CD4-positive, alpha-beta T cell (primary cell): Measurements from ENCODE around the gene HDGFL3. TPM values are rescaled to one million over a fixed set of nuclear protein-coding genes. Genes with fewer than 3 reads are reported as not detected.

Experiments used
- ATAC-seq: fragments of 200-7000 bp; cut with Tn5 transposase; one replicate; pipeline ENCODE4 v1.10.0; 2022; ENCODE audit warnings: mild to moderate bottlenecking; ENCODE audit not compliant: poor library complexity
- CTCF ChIA-PET: fragments of 350-600 bp; sonication (Branson Sonifier 250); formaldehyde crosslinking; loops from one replicate; lab custom pipeline; 2021; ENCODE audit warnings: antibody characterized with exemption, inconsistent platforms; lab: Charles Lee
- POLR2A ChIA-PET: fragments of 350-600 bp; sonication (Branson Sonifier 250); formaldehyde crosslinking; loops from one replicate; lab custom pipeline; 2021; ENCODE audit warnings: antibody characterized with exemption, inconsistent platforms; lab: Charles Lee
- DNase-seq, 14 experiments: peaks; one replicate each; pipeline ENCODE4 v3.0.0-alpha.2; 2013 to 2020; ENCODE audit warnings: mixed read lengths in 2 of 14
- H3K27ac ChIP-seq, 2 donors: one replicate each; pipeline versions ENCODE4 v1.5.1 to v1.7.0; 2013; ENCODE audit warnings: low read length in 2 of 2, low read depth in 1 of 2, mild to moderate bottlenecking in 1 of 2
- H3K27me3 ChIP-seq, 2 experiments: 1 replicate in 1 of 2; 2 replicates in 1 of 2; pipeline versions ENCODE4 v1.6.1 to v1.7.0; 2013; ENCODE audit warnings: low read length in 2 of 2, control low read depth in 1 of 2, mild to moderate bottlenecking in 1 of 2, moderate library complexity in 1 of 2; ENCODE audit not compliant: insufficient read depth in 2 of 2, control insufficient read depth in 1 of 2
- H3K36me3 ChIP-seq: one replicate; pipeline ENCODE4 v1.6.1; 2013; ENCODE audit warnings: low read length, control low read depth; ENCODE audit not compliant: insufficient read depth
- H3K4me1 ChIP-seq: one replicate; pipeline ENCODE4 v1.6.1; 2013; ENCODE audit warnings: low read length, control low read depth; ENCODE audit not compliant: insufficient read depth
- H3K4me3 ChIP-seq: one replicate; pipeline ENCODE4 v1.5.1; 2013; ENCODE audit warnings: mild to moderate bottlenecking, low read length, moderate library complexity
- H3K9me3 ChIP-seq, 2 experiments: 1 replicate in 1 of 2; 2 replicates in 1 of 2; pipeline versions ENCODE4 v1.6.1 to v1.7.0; 2013; ENCODE audit warnings: low read length in 2 of 2, mild to moderate bottlenecking in 2 of 2, control low read depth in 1 of 2, moderate library complexity in 1 of 2; ENCODE audit not compliant: control insufficient read depth in 1 of 2, insufficient read depth in 1 of 2
- H3K27ac Mint-ChIP-seq: one replicate; pipeline ENCODE4 v1.8.0; 2020; ENCODE audit warnings: mixed read lengths
- H3K27me3 Mint-ChIP-seq: one replicate; pipeline ENCODE4 v1.8.0; 2021; ENCODE audit warnings: mixed read lengths
- H3K36me3 Mint-ChIP-seq: one replicate; pipeline ENCODE4 v1.8.0; 2021; ENCODE audit warnings: low read depth, mixed read lengths
- H3K4me1 Mint-ChIP-seq: one replicate; pipeline ENCODE4 v1.8.0; 2021; ENCODE audit warnings: low read depth, mixed read lengths
- H3K4me3 Mint-ChIP-seq: one replicate; pipeline ENCODE4 v1.8.0; 2020; ENCODE audit warnings: mild to moderate bottlenecking, mixed read lengths
- H3K9me3 Mint-ChIP-seq: one replicate; pipeline ENCODE4 v1.8.0; 2020; ENCODE audit warnings: mixed read lengths
- intact Hi-C, 2 experiments: fragments of 100-400 bp; cut with DNase I in 1 of 2; cut with micrococcal nuclease in 1 of 2; formaldehyde crosslinking; loops; one replicate each; pipeline versions ENCODE4 v1.15.1 to v1.9.0; 2023 to 2025; cut with DNase I, micrococcal nuclease
- total RNA-seq, 174 experiments: library from RNA in 2 of 174; stranded (reverse) in 2 of 174; gene quantifications; one replicate each; pipeline ENCODE4 v1.2.3 and lab custom pipeline; 2021 to 2026
- TF ChIP-seq, protein P1 (sequence below): fragments of 200-600 bp; IDR thresholded peaks from one replicate; pipeline ENCODE4 v1.8.0; 2022; ENCODE audit warnings: antibody characterized with exemption, mild to moderate bottlenecking

The HDGFL3 gene
- total RNA-seq, 2 experiments from 2014 or later: 5.5 to 5.9 TPM

DNA sequence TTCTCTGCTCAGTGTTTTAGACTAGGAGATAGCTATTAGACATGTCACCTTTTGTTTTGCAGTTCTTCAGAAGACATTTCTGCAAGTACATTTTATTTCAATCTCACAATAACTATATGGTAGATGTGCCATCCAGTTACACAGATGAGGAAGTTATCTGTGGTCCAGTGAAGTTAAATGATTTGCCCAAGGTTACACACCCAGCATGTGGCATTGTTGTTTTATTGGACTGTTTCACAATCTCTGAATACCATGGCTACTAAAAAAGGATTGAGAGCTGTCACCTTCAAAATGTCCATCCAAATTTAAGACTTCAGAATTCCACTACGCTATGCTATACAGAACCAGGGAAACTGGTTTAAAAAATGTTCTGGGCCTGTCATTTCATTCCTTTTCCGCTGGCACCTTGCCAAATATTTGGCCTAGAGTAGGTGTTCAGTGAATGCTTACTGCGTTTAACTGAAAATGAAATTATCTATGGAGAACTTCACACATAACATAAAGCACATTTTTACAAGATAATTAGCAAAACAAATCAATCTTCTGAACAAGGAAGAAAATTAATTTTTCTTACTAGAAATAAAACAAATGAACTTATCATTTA, 80.0 kb downstream of the HDGFL3 start:
- H3K27me3 ChIP-seq: no peaks in the 10 kb centered on the region
- intact Hi-C loops: no loop called here
- Mint-ChIP-seq H3K36me3 (no peaks in the 10 kb centered on the region), H3K4me3 (no peak overlapping the region), H3K9me3 (no peaks in the 10 kb centered on the region), H3K27ac (no peak overlapping the region), H3K27me3 (no peaks in the 10 kb centered on the region), H3K4me1 (no peaks in the 10 kb centered on the region)
- no peaks in the 10 kb centered on the region for H3K4me1 ChIP-seq
- no peak overlapping the region for H3K27ac ChIP-seq
- H3K36me3 ChIP-seq: no peaks in the 10 kb centered on the region
- no peaks in the 10 kb centered on the region for H3K9me3 ChIP-seq
- ChIA-PET CTCF (no interaction called here), POLR2A (no interaction called here)
- DNase-seq (no peak), ATAC-seq (no peak)
- TF ChIP-seq, protein P1, sequence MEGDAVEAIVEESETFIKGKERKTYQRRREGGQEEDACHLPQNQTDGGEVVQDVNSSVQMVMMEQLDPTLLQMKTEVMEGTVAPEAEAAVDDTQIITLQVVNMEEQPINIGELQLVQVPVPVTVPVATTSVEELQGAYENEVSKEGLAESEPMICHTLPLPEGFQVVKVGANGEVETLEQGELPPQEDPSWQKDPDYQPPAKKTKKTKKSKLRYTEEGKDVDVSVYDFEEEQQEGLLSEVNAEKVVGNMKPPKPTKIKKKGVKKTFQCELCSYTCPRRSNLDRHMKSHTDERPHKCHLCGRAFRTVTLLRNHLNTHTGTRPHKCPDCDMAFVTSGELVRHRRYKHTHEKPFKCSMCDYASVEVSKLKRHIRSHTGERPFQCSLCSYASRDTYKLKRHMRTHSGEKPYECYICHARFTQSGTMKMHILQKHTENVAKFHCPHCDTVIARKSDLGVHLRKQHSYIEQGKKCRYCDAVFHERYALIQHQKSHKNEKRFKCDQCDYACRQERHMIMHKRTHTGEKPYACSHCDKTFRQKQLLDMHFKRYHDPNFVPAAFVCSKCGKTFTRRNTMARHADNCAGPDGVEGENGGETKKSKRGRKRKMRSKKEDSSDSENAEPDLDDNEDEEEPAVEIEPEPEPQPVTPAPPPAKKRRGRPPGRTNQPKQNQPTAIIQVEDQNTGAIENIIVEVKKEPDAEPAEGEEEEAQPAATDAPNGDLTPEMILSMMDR: no peak
- H3K4me3 ChIP-seq: no peak overlapping the region

DNA sequence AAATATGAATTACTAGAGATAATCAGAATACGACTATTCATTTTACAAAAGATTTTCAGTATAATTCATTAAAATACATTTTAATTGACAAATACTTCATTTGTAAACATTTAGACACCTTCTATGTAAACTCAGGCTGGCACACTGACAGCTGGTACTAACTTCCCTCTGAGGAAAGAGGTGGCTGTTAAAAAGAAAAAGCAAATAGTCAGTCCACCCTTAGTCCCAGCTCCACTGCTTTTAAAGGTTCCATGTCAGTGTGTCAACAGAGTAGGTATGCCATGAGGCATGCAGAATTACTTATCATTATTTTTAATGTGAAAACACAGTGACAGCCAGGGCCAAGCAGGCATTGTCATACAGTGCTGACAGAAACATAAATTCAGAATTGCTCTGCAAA, 84.1 kb downstream of the HDGFL3 start:
- Histone ChIP-seq H3K4me1 (no peaks in the 10 kb centered on the region), H3K4me3 (no peak overlapping the region), H3K27me3 (no peaks in the 10 kb centered on the region), H3K36me3 (no peaks in the 10 kb centered on the region), H3K9me3 (no peaks in the 10 kb centered on the region), H3K27ac (no peak overlapping the region)
- ATAC-seq (no peak), DNase-seq (no peak)
- intact Hi-C loops: no loop called here
- no peaks in the 10 kb centered on the region for H3K9me3 Mint-ChIP-seq
- no peak overlapping the region for H3K4me3 Mint-ChIP-seq
- H3K4me1 Mint-ChIP-seq: no peaks in the 10 kb centered on the region
- no peaks in the 10 kb centered on the region for H3K27me3 Mint-ChIP-seq
- TF ChIP-seq, protein P1: no peak
- CTCF ChIA-PET: no interaction called here
- POLR2A ChIA-PET: no interaction called here
- H3K27ac Mint-ChIP-seq: no peak overlapping the region
- H3K36me3 Mint-ChIP-seq: no peaks in the 10 kb centered on the region

DNA sequence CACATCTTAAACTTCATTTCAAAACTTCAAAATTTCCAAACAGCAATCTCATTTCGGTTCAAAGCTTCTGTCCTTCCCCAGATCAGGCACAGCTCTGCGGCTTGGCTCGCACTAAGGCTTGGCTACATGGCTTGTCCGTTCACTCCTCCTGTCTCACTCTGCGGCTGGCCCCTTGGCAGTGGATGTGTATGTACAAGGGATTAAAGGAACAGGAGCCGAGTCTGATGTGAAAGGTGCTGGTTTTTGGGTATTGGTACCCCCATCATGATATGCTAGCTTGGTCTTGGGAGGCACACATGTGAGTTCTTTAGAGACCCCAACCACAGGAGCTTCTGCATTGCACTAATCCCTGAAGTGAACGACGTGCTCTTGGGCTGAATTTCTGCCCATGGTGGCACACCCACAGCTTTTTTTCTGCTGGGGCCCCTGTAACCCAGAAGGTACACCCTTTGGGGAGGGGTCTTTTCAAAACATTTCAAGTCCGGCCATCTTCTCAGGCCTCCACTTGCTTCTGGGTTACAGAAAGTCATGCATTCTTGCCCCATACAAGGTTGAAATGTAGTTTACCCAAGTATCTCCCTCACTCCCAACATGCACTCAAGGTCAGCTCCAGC, 87.5 kb downstream of the HDGFL3 start:
- Mint-ChIP-seq H3K4me3 (no peak overlapping the region), H3K36me3 (no peaks in the 10 kb centered on the region), H3K27me3 (no peaks in the 10 kb centered on the region), H3K9me3 (no peaks in the 10 kb centered on the region), H3K4me1 (no peaks in the 10 kb centered on the region), H3K27ac (no peak overlapping the region)
- H3K27ac ChIP-seq: no peak overlapping the region
- no peaks in the 10 kb centered on the region for H3K36me3 ChIP-seq
- H3K4me3 ChIP-seq: no peak overlapping the region
- ChIA-PET POLR2A (no interaction called here), CTCF (interaction anchor here (0.6 kb wide), 1 partner anchor 88 kb away, joined by 3 read pairs; no protein-coding TSS in a partner anchor)
- H3K4me1 ChIP-seq: no peaks in the 10 kb centered on the region
- TF ChIP-seq, protein P1: no peak
- no peaks in the 10 kb centered on the region for H3K27me3 ChIP-seq
- intact Hi-C loops: no loop called here
- no peak for ATAC-seq
- no peaks in the 10 kb centered on the region for H3K9me3 ChIP-seq
- DNase-seq: no peak
